ENCODE results near the gene ZFYVE1. TPM values are rescaled to one million over a fixed set of nuclear protein-coding genes. Genes with fewer than 3 reads are reported as not detected.
A peak's percentile ranks its signal among the peaks of the same experiment; 100 is the strongest.

The ZFYVE1 gene
- total RNA-seq, 1 experiment from 2014 or later = 14.2 TPM

GRCh38 chr14:72925815-72926291 lies 101.1 kb downstream of the ZFYVE1 start:
- no peak for DNase-seq
- Histone ChIP-seq H3K4ac (ENCODE audit: low read depth, low read length) (no peak overlapping the region), H2BK120ac (ENCODE audit: low read depth, low read length, poor library complexity, severe bottlenecking) (no peak overlapping the region), H4K91ac (ENCODE audit: insufficient read length, low read depth, low read length) (no peak overlapping the region), H4K20me1 (ENCODE audit: control insufficient read depth, insufficient read depth, insufficient read length) (no peaks in the 10 kb centered on the region), H3K79me1 (ENCODE audit: insufficient read depth, low read depth, low read length, poor library complexity, severe bottlenecking) (no peaks in the 10 kb centered on the region), H3K14ac (ENCODE audit: insufficient read depth, low read length) (no peak overlapping the region), H2BK5ac (ENCODE audit: insufficient read length, low read length) (no peak overlapping the region), H3K9me3 (ENCODE audit: control insufficient read depth, low read depth, low read length) (no peaks in the 10 kb centered on the region), H3K4me1 (ENCODE audit: insufficient read depth, low read length) (no peaks in the 10 kb centered on the region), H3T11ph (ENCODE audit: low read length) (no peak overlapping the region), H3K18ac (ENCODE audit: insufficient read length, low read depth, low read length) (no peak overlapping the region), H3K27me3 (ENCODE audit: insufficient read depth, low read length) (no peaks in the 10 kb centered on the region), H3K4me2 (ENCODE audit: insufficient read depth, insufficient read length, low read length) (peak overlapping the region; percentile 73), H3K79me2 (ENCODE audit: insufficient read depth, low read length) (no peaks in the 10 kb centered on the region), H2BK12ac (ENCODE audit: insufficient read length, low read depth, low read length) (no peak overlapping the region), H3K56ac (ENCODE audit: insufficient read length, low read depth, low read length) (no peak overlapping the region), H3K9ac (ENCODE audit: extremely low read depth, insufficient read length, low read length) (no peak overlapping the region), H3K27ac (ENCODE audit: insufficient read length, low read depth, low read length) (no peak overlapping the region), H2AFZ (ENCODE audit: low read length) (no peak overlapping the region), H2AK5ac (ENCODE audit: insufficient read length, low read length) (no peak overlapping the region), H4K8ac (replicated peaks; ENCODE audit: insufficient read length, low read depth, low read length) (no peak overlapping the region), H2BK20ac (ENCODE audit: low read depth, low read length, poor library complexity, severe bottlenecking) (no peak overlapping the region), H3K23me2 (ENCODE audit: insufficient read length, low read depth, low read length, poor library complexity, severe bottlenecking) (peaks cover 8% of the 10 kb centered on the region), H4K5ac (ENCODE audit: insufficient read length, low read depth, low read length) (no peak overlapping the region), H2BK15ac (ENCODE audit: low read depth, low read length) (no peak overlapping the region), H3K23ac (ENCODE audit: insufficient read length, low read depth, low read length) (no peak overlapping the region)
- no peaks in the 10 kb centered on the region; a peak in 1 of 5 replicates for H3K9me3 Mint-ChIP-seq
- H3K27me3 Mint-ChIP-seq (ENCODE audit: low read depth) = peaks cover 22% of the 10 kb centered on the region
- no peak overlapping the region for H3K27ac Mint-ChIP-seq
- H3K4me3 Mint-ChIP-seq = peak overlapping the region; percentile 90 to 94
- WGBS (ENCODE audit: extremely low coverage, insufficient read length, low lambda C conversion rate) = no CpG with 5 or more reads among the region's 33 CpGs
- TF ChIP-seq, protein P1, sequence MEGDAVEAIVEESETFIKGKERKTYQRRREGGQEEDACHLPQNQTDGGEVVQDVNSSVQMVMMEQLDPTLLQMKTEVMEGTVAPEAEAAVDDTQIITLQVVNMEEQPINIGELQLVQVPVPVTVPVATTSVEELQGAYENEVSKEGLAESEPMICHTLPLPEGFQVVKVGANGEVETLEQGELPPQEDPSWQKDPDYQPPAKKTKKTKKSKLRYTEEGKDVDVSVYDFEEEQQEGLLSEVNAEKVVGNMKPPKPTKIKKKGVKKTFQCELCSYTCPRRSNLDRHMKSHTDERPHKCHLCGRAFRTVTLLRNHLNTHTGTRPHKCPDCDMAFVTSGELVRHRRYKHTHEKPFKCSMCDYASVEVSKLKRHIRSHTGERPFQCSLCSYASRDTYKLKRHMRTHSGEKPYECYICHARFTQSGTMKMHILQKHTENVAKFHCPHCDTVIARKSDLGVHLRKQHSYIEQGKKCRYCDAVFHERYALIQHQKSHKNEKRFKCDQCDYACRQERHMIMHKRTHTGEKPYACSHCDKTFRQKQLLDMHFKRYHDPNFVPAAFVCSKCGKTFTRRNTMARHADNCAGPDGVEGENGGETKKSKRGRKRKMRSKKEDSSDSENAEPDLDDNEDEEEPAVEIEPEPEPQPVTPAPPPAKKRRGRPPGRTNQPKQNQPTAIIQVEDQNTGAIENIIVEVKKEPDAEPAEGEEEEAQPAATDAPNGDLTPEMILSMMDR (conservative IDR thresholded peaks at IDR 0.05) = no peak
- peaks cover 10 to 11% of the 10 kb centered on the region in 2 experiments for H3K4me1 Mint-ChIP-seq
- H3K36me3 Mint-ChIP-seq (ENCODE audit: insufficient read depth in 1 of 3, low read depth in 3 of 3) = peaks cover 0 to 7% (median 0%) of the 10 kb centered on the region in 3 experiments; a peak in 3 of 7 replicates
